Measurements from ENCODE around the gene POT1. TPM values are rescaled to one million over a fixed set of nuclear protein-coding genes. Genes with fewer than 3 reads are reported as not detected.
"Not testable (repeated sequence)": the region's sequence is repeated elsewhere in the genome, so short reads cannot be mapped to it uniquely, and the experiment has no call there.

POT1 gene
- 10 to 100 TPM; 32.8 to 53.3 (median 43.1) TPM for polyA plus RNA-seq (ENCODE audit: insufficient read length in 4 of 4)

- DNase-seq (ENCODE audit: low read depth in 4 of 4, low spot score in 3 of 4), result peak; percentile 92 to 97 (median 96)
These were observed at the start of gene POT1 for GRCh38 chr7:124929467-124930172. Gene POT1, minus strand, starts transcription at chr7:124929825. Its CDS starts 32,652 bp downstream, at chr7:124897173.

DNA sequence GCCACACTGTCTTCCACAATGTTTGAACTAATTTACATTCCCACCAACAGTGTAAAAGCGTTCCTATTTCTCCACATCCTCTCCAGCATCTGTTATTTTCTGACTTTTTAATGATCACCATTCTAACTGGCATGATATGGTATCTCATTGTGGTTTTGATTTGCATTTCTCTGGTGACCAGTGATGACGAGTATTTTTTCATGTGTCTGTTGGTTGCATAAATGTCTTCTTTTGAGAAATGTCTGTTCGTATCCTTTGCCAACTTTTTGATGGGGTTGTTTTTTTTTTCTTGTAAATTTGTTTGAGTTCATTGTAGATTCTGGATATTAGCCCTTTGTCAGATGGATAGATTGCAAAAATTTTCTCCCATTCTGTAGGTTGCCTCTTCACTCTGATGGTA, 45.5 kb upstream of the POT1 start:
- DNase-seq (ENCODE audit: low read depth in 4 of 4, low spot score in 3 of 4), result not testable (repeated sequence)

DNA sequence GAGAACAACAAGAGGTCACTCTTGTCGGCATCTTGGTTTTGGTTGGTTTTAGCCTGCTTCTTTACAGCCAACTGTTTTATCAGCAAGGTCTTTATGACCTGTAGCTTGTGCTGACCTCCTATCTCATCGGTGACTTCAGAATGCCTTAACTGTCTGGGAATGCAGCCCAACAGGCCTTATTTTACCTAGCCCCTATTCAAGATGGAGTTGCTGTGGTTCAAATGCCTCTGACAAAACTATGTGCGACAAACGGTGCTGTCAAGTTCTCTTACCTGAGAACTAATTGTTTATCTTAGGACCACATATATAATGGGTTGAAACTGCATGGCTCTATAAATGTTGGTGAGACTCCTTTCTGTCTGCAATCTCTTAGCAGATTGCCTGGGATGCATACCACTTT, 35.9 kb upstream of the POT1 start:
- no peak for DNase-seq (ENCODE audit: low read depth in 4 of 4, low spot score in 3 of 4)

DNA sequence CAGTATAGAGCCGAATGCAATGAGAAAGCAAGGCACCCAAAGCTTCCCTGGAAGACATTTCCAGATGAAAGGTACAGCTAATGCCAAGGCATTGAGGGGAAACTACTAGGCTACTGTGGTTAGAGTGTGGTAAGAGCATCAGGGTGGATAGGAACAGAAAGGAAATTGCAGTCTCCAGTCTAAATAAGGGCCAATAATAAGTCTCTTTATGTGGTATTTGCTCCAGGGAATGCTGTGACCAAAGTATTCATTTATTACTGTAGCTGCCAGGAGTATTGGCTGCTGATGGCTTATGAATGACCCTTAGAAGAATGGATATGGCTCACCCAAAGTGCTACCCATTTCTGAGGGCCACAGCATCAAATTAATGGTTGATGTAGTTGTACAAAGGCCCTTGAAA, 30.1 kb upstream of the POT1 start:
- no peak for DNase-seq (ENCODE audit: low read depth in 4 of 4, low spot score in 3 of 4)

DNA sequence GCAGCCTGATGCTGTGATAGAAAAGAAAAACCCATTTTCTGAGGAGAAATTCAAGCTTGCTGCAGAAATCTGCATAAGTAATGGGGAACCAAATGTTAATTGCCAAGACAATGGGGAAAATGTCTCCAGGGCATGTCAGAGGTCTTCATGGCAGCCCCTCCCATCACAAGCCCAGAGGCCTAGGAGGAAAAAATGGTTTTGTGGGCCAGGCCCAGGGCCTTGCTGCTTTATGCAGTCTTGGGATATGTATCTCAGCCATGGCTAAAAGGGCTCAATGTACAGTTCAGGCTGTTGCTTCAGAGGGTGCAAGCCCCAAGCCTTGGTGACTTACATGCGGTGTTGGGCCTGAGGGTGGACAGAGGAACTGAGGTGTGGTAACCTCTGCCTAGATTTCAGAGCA, 28.3 kb upstream of the POT1 start:
- not testable (repeated sequence) for DNase-seq (ENCODE audit: low read depth in 4 of 4, low spot score in 3 of 4)

- no peak for DNase-seq (ENCODE audit: low read depth in 4 of 4, low spot score in 3 of 4)
These were observed 26.5 kb upstream of the POT1 start for GRCh38 chr7:124956160-124956559.

DNA sequence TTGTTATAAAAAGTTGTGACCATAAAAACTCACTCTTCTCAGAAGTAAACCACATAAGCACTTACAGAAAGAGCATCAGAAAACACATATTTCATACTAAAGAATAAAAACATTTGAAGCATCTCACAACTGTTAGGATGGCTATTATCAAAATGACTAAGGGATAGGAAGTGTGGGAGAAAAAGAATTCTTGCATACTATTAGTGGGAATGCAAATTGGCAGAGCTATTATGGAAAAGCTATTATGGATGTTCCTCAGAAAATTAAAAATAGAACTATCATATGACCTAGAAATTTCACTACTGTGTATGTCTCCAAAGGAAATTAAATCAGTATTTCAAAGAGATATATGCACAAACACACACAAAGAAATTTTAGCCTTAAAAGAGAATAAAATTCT, 25.2 kb upstream of the POT1 start:
- DNase-seq (ENCODE audit: low read depth in 4 of 4, low spot score in 3 of 4), result no peak

- no peak for DNase-seq (ENCODE audit: low read depth in 4 of 4, low spot score in 3 of 4)
These were observed 16.1 kb upstream of the POT1 start for GRCh38 chr7:124945680-124946079.

GRCh38 chr7:124943472-124943871, 13.8 kb upstream of the POT1 start:
- no peak for DNase-seq (ENCODE audit: low read depth in 4 of 4, low spot score in 3 of 4)

DNA sequence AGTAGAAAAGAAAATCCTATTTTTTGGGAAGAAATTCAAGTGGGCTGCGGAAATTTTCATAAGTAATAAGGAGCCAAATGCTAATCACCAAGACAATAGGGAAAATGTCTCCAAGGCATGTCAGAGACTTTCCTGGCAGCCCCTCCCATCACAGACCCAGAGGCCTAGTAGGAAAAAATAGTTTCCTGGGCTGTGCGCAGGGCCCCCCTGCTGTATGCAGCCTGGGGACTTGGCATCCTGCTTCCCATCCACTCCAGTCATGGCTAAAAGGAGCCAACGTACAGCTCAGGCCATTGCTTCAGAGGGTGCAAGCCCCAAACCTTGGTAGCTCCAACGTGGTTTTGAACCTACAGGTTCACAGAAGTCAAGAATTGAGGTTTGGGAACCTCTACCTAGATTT, 12.8 kb upstream of the POT1 start:
- no peak for DNase-seq (ENCODE audit: low read depth in 4 of 4, low spot score in 3 of 4)

DNA sequence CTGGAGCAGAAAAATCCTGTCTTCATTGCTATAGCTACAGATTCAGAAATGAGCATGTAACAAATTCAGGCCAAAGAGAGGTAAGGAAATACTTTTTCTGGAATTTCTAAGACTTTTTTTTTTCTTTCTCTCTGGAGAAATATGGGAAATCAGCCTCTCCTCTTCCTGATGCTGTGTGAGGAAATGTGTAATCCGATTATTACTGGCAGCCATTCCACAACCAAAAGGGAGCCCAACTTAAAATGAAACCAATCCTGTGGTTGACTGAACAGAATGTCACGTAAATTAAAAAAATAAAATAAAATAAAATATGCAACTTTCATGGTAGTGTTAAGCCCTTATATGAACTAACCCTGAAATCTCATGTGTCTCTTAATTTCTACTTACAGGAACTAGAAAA, 10.7 kb upstream of the POT1 start:
- no peak for DNase-seq (ENCODE audit: low read depth in 4 of 4, low spot score in 3 of 4)

DNA sequence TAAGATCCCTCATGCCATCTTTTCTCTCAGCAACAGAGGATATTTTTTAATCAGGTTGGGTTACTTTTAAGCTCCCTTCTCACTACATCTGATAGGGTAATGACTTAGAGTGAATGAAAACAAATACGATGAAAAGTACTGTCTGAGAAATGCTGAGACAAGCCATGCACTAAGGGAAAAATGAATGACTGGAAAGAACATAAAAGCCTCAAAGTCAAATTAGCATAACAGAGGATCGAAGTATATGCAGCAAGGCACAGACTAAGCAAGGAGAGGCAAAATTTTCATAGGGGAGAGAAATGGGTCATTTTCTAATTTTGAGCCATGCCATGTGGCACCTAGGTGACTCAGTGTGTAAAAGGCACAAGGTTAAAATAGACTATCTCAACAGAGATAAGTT, 8.5 kb upstream of the POT1 start:
- DNase-seq (ENCODE audit: low read depth in 4 of 4, low spot score in 3 of 4), result no peak

GRCh38 chr7:124937076-124937475, 7.5 kb upstream of the POT1 start:
- no peak for DNase-seq (ENCODE audit: low read depth in 4 of 4, low spot score in 3 of 4)

DNA sequence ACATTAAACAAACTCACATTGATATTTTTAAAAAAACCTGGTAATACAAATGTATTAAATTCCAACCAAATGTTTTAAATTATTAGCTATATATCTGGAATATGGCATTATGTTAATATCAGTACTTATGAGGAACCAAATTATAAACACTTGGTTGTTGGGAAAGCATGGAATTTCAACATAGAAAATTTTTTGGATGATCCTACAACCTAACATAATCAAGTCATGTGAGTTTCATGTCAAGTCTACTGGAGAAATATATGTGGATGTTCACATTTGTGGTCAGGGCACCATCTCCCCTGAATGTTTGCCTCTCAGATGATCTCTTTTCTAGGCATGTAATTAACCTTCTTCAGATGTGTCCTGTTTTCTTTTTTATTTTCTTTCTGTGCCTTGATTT, 5.2 kb upstream of the POT1 start:
- no peak for DNase-seq (ENCODE audit: low read depth in 4 of 4, low spot score in 3 of 4)

DNA sequence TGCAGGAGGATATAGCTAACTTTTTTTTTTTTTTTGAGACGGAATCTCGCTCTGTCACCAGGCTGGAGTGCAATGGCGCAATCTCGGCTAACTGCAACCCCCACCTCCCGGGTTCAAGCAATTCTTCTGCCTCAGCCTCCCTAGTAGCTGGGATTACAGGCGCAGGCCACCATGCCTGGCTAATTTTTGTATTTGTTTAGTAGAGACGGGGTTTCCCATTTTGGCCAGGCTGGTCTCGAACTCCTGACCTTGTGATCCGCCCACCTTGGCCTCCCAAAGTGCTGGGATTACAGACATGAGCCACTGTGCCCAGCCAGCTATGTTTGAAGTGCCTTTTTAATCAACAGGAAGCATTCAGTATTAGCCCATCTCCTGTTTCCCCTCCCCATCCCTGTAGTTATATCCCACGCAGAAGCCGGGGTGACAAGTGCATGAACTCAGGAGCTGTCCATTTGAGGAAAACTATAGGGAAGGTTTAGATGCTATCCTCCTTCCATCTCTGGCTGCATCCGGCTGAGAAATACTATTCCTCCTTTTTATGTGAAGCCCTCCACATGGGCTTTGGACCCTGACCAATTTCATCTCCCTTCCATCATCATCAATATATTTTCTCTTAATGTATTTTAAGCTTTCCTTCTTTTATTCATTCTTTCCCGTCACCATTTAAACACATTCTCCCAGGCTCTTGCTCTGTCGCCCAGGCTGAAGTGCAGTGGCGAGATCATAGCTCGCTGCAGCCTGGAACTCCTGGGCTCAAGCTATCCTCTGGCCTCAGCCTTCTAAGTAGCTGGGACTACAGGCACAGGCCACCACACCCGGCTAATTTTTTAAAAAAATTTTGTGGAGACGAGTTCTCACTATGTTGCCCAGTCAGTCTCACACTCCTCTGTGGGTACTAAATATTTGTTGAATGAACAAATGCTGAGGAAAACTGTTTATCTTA, 1.3 kb upstream of the POT1 start:
- peak in 1 of 4 donors; percentile 1 for DNase-seq (ENCODE audit: low read depth in 4 of 4, low spot score in 3 of 4)

- no peak for DNase-seq (ENCODE audit: low read depth in 4 of 4, low spot score in 3 of 4)
These were observed 573 bp upstream of the POT1 start for GRCh38 chr7:124930173-124930623.

DNA sequence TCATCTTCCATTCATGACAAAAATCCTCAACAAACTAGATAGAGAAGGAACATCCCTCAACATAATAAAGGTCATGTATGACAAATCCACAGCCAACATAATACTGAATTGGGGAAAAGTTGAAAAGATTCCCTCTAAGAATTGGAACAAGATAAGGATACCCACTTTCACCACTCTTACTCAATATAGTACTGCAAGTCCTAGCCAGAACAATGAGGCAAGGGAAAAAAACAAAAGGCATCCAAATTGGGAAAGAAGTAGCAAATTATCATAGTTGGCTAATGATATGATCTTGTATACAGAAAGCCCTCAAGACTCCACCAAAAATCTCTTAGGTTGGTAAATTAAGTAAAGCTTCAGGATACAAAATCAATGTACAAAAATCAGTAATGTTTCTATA, 4.7 kb downstream of the POT1 start:
- no peak for DNase-seq (ENCODE audit: low read depth in 4 of 4, low spot score in 3 of 4)

- DNase-seq (ENCODE audit: low read depth in 4 of 4, low spot score in 3 of 4), result no peak
These were observed 7.4 kb downstream of the POT1 start for GRCh38 chr7:124922200-124922599.

- no peak for DNase-seq (ENCODE audit: low read depth in 4 of 4, low spot score in 3 of 4)
These were observed 9.8 kb downstream of the POT1 start for GRCh38 chr7:124919841-124920240.

DNA sequence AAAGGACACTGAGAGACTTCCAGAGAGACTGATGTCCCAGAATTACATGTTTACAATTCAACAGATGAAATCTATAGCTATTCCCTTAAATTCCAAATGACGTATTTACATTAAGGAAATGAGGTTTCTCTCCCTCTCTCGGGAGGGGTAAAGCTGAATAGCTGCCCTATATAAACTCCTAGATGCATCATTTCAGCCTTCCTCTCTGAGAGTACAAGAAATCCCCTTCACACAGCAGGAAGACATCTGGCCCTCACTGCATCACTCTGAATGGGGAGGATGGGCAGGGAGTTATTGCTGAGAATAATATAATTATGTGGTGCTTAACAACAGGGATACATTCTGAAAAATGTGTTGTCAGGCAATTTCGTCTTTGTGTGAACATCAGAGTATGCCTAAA, 11.0 kb downstream of the POT1 start:
- DNase-seq (ENCODE audit: low read depth in 4 of 4, low spot score in 3 of 4), result no peak

GRCh38 chr7:124915242-124915641, 14.4 kb downstream of the POT1 start:
- no peak for DNase-seq (ENCODE audit: low read depth in 4 of 4, low spot score in 3 of 4)

DNA sequence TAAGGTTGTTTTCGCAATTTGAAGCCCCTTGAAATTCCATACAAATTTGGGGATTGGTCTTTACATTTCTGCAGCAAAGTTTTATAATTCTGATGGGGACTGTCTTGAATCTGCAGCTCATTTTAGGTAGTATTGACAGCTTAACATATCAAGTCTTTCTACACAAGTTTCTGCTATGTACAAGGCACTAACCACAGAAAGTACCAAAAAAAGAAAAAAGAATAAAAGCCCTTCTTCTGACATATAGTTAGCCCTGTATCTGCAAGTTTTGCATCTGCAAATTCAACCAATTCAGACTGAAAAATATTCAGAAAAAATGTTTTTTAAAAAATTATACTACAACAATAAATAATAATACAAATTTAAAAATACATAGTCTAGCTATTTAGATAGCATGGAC, 15.3 kb downstream of the POT1 start:
- DNase-seq (ENCODE audit: low read depth in 4 of 4, low spot score in 3 of 4), result no peak
